Lower leg skin (tissue), 3 donors: ENCODE results near the gene RUVBL2.

Experiments
- POLR2A ChIP-seq, 2 donors: fragments of 450-650 bp; IDR thresholded peaks; one replicate each; pipeline ENCODE4 v1.6.1; 2016 to 2017; ENCODE audit warnings: antibody characterized with exemption in 2 of 2, mild to moderate bottlenecking in 1 of 2, moderate library complexity in 1 of 2
- TF ChIP-seq, protein P1 (sequence below), 3 donors: fragments of 450-650 bp; IDR thresholded peaks; one replicate each; pipeline ENCODE4 v1.5.1; 2016; ENCODE audit warnings: antibody characterized with exemption in 3 of 3, mild to moderate bottlenecking in 3 of 3, moderate library complexity in 2 of 3

DNA sequence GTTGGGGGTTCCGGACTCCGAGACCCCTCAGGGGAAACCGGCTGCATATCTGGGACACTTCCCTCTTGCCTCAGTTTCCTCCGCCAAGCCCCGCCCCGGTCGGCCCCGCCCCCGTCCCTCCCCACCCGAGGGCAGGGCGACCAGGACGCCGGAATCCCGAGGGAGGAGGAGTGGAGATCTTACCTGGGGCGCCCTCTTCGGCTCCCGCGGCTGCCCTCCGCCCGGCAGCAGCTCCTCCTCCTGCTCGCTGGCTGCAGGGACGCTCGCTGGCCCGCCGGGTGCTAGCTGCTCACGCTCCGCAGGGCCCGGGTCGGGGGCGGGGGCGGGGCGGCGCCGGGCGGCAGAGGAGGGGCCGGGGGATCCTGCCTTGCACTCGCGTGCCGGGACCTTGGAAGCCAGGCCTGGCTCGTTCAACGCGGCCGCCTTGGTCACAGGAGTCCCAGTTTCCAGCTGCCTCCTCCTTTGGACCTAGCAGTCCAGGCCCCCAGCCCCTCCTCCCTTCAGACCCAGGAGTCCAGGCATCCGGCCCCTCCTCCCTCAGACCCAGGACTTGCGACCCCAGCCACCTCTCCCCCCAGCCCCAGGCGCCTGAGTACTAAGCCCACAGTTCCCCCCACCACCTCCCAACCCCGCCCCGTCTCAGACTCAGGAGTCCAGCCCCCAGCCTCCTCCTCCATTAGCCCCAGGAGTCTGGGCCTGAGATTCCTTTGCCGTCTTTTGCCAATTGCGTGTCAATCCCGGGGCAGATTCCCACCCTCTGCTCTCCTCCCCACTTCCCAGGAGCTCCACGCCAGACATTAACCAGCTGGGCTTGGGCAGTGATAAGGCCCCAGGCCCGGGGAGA, 71.3 kb downstream of the RUVBL2 start, which contains the start of gene NTF4:
- TF ChIP-seq POLR2A (IDR thresholded peaks at IDR 0.05), result no peak
- TF ChIP-seq, protein P1, sequence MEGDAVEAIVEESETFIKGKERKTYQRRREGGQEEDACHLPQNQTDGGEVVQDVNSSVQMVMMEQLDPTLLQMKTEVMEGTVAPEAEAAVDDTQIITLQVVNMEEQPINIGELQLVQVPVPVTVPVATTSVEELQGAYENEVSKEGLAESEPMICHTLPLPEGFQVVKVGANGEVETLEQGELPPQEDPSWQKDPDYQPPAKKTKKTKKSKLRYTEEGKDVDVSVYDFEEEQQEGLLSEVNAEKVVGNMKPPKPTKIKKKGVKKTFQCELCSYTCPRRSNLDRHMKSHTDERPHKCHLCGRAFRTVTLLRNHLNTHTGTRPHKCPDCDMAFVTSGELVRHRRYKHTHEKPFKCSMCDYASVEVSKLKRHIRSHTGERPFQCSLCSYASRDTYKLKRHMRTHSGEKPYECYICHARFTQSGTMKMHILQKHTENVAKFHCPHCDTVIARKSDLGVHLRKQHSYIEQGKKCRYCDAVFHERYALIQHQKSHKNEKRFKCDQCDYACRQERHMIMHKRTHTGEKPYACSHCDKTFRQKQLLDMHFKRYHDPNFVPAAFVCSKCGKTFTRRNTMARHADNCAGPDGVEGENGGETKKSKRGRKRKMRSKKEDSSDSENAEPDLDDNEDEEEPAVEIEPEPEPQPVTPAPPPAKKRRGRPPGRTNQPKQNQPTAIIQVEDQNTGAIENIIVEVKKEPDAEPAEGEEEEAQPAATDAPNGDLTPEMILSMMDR (IDR thresholded peaks at IDR 0.05), result no peak
